ENCODE data around the gene NT5E. TPM values are rescaled to one million over a fixed set of nuclear protein-coding genes. Genes with fewer than 3 reads are reported as not detected.
A peak's percentile ranks its signal among the peaks of the same experiment; 100 is the strongest.

NT5E gene
- total RNA-seq, 1 experiment from 2014 or later = 0.52 TPM

DNA sequence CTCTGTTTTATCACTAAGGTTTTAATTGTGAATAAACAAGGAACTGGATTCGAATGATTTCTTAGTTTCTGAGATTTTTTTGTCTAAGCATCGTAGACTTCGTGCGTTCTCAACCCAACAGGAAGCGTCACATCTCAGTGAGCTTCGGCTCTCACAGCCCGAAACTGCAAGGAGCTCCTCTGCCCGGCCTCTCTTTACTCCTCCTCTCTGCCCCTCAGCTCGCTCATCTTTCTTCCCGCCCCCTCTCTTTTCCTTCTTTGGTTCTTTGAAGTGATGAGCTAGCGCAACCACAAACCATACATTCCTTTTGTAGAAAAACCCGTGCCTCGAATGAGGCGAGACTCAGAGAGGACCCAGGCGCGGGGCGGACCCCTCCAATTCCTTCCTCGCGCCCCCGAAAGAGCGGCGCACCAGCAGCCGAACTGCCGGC, 480 bp upstream of the NT5E start:
- peaks cover 9 to 12% of the 10 kb centered on the region in 2 experiments for H3K4me1 Mint-ChIP-seq
- no peak overlapping the region for H2BK12ac ChIP-seq (ENCODE audit: insufficient read length, low read depth, low read length)

More for the DNA sequence above, 480 bp upstream of the NT5E start:
- Histone ChIP-seq H4K5ac (ENCODE audit: insufficient read length, low read depth, low read length) (no peak overlapping the region), H2AFZ (ENCODE audit: low read length) (no peak overlapping the region), H3K14ac (ENCODE audit: insufficient read depth, low read length) (no peak overlapping the region), H4K91ac (ENCODE audit: insufficient read length, low read depth, low read length) (no peak overlapping the region), H3K79me1 (ENCODE audit: insufficient read depth, low read depth, low read length, poor library complexity, severe bottlenecking) (no peaks in the 10 kb centered on the region), H2BK5ac (ENCODE audit: insufficient read length, low read length) (no peak overlapping the region), H4K20me1 (ENCODE audit: control insufficient read depth, insufficient read depth, insufficient read length) (no peaks in the 10 kb centered on the region), H3K9me3 (ENCODE audit: control insufficient read depth, low read depth, low read length) (no peaks in the 10 kb centered on the region), H3K4me2 (ENCODE audit: insufficient read depth, insufficient read length, low read length) (peak overlapping the region; percentile 71), H3K23ac (ENCODE audit: insufficient read length, low read depth, low read length) (no peak overlapping the region), H3K27me3 (ENCODE audit: insufficient read depth, low read length) (peaks cover 24% of the 10 kb centered on the region), H2BK15ac (ENCODE audit: low read depth, low read length) (no peak overlapping the region), H2AK5ac (ENCODE audit: insufficient read length, low read length) (no peak overlapping the region), H3K27ac (ENCODE audit: insufficient read length, low read depth, low read length) (no peak overlapping the region), H2BK20ac (ENCODE audit: low read depth, low read length, poor library complexity, severe bottlenecking) (no peak overlapping the region), H3K4ac (ENCODE audit: low read depth, low read length) (no peak overlapping the region), H4K8ac (replicated peaks; ENCODE audit: insufficient read length, low read depth, low read length) (no peak overlapping the region), H3K9ac (ENCODE audit: extremely low read depth, insufficient read length, low read length) (no peak overlapping the region), H3K18ac (ENCODE audit: insufficient read length, low read depth, low read length) (no peak overlapping the region), H2BK120ac (ENCODE audit: low read depth, low read length, poor library complexity, severe bottlenecking) (no peak overlapping the region), H3K23me2 (ENCODE audit: insufficient read length, low read depth, low read length, poor library complexity, severe bottlenecking) (peaks cover 14% of the 10 kb centered on the region), H3K79me2 (ENCODE audit: insufficient read depth, low read length) (no peaks in the 10 kb centered on the region), H3K56ac (ENCODE audit: insufficient read length, low read depth, low read length) (no peak overlapping the region), H3K4me1 (ENCODE audit: insufficient read depth, low read length) (no peaks in the 10 kb centered on the region), H3T11ph (ENCODE audit: low read length) (no peak overlapping the region)
- TF ChIP-seq, protein P1, sequence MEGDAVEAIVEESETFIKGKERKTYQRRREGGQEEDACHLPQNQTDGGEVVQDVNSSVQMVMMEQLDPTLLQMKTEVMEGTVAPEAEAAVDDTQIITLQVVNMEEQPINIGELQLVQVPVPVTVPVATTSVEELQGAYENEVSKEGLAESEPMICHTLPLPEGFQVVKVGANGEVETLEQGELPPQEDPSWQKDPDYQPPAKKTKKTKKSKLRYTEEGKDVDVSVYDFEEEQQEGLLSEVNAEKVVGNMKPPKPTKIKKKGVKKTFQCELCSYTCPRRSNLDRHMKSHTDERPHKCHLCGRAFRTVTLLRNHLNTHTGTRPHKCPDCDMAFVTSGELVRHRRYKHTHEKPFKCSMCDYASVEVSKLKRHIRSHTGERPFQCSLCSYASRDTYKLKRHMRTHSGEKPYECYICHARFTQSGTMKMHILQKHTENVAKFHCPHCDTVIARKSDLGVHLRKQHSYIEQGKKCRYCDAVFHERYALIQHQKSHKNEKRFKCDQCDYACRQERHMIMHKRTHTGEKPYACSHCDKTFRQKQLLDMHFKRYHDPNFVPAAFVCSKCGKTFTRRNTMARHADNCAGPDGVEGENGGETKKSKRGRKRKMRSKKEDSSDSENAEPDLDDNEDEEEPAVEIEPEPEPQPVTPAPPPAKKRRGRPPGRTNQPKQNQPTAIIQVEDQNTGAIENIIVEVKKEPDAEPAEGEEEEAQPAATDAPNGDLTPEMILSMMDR (conservative IDR thresholded peaks at IDR 0.05) = no peak
- WGBS (ENCODE audit: extremely low coverage, insufficient read length, low lambda C conversion rate) = no CpG with 5 or more reads among the region's 24 CpGs
- H3K27me3 Mint-ChIP-seq (ENCODE audit: low read depth) = peaks cover 71% of the 10 kb centered on the region
- H3K36me3 Mint-ChIP-seq (ENCODE audit: insufficient read depth in 1 of 3, low read depth in 3 of 3) = no peaks in the 10 kb centered on the region
- no peaks in the 10 kb centered on the region; a peak in 3 of 5 replicates for H3K9me3 Mint-ChIP-seq
- DNase-seq = peak; percentile 47
- H3K27ac Mint-ChIP-seq = no peak overlapping the region; a peak in 1 of 7 replicates
- H3K4me3 Mint-ChIP-seq = peak overlapping the region; percentile 70 to 86
